HCT116 (cell line): ENCODE data around the gene SLC28A3.

Experiments used
- MAX ChIP-seq: IDR thresholded peaks from 2 replicates; pipeline ENCODE4 v1.6.1; 2012
- POLR2A ChIP-seq: IDR thresholded peaks from 2 replicates; pipeline ENCODE4 v1.7.0; 2011; ENCODE audit warnings: borderline replicate concordance; ENCODE audit not compliant: insufficient read depth, insufficient read length; ENCODE audit errors: extremely low read depth
- POLR2AphosphoS5 ChIP-seq: IDR thresholded peaks from 2 replicates; pipeline ENCODE4 v1.6.1; 2011; ENCODE audit warnings: mild to moderate bottlenecking, low read depth, low read length, moderate library complexity
- REST ChIP-seq: IDR thresholded peaks from 2 replicates; pipeline ENCODE4 v1.6.1; 2012; ENCODE audit warnings: low read depth
- SIN3A ChIP-seq: IDR thresholded peaks from 2 replicates; pipeline ENCODE4 v1.6.1; 2012; ENCODE audit warnings: low read depth

GRCh38 chr9:84266087-84266561 is 74.4 kb downstream of the SLC28A3 start:
- TF ChIP-seq POLR2AphosphoS5 = no peak
- TF ChIP-seq SIN3A = no peak
- no peak for TF ChIP-seq POLR2A
- TF ChIP-seq REST = no peak
- TF ChIP-seq MAX = no peak
